ENCODE measurements around the gene GREB1. TPM values are rescaled to one million over a fixed set of nuclear protein-coding genes. Genes with fewer than 3 reads are reported as not detected.

GREB1 gene
- total and polyA plus RNA-seq, 4 donors: 12.8 to 36.6 (median 19.3) TPM

GRCh38 chr2:11616851-11617415 is 83.1 kb downstream of the GREB1 start:
- WGBS (ENCODE audit: insufficient coverage): 88% methylated on average over 18 of the region's 19 CpGs
- Histone ChIP-seq H3K4me1 (ENCODE audit: control insufficient read depth, insufficient read depth, low read length) (peaks cover 11% of the 10 kb centered on the region), H3K27me3 (ENCODE audit: control insufficient read depth, insufficient read depth, low read length) (no peaks in the 10 kb centered on the region), H3K27ac (ENCODE audit: low read depth, low read length) (no peak overlapping the region), H3K4me3 (ENCODE audit: low read depth, low read length) (no peak overlapping the region), H3K36me3 (ENCODE audit: control insufficient read depth, insufficient read depth, low read length) (peaks cover 42% of the 10 kb centered on the region), H3K9me3 (ENCODE audit: control insufficient read depth, insufficient read depth, low read length) (no peaks in the 10 kb centered on the region)
- no peak for DNase-seq (ENCODE audit: low read depth in 4 of 6, low spot score in 6 of 6)

DNA sequence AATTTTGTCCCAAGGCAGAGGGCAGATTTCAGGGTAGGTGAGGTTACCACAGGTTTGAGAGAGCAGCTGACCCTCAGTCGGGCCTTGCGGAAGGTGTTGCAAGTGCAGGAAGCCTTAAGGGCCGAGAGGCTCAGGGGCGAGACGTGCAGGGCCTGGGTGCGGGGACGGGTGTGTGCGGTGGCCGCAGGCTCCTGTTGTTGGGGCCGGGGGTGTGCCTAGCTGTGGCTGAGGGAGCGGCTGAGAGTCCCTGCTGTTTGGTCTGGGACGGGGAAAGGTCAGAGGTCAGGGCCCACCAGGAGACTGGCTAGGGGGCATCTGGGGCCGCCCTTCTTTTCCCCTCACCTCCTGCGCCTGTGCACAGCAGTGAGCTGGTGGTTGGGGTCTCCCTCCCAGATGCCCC is 83.7 kb downstream of the GREB1 start:
- 90% methylated on average over 13 of the region's 14 CpGs for WGBS (ENCODE audit: insufficient coverage)
- H3K27ac ChIP-seq (ENCODE audit: low read depth, low read length): no peak overlapping the region
- H3K4me1 ChIP-seq (ENCODE audit: control insufficient read depth, insufficient read depth, low read length): peaks cover 14% of the 10 kb centered on the region
- peaks cover 40% of the 10 kb centered on the region for H3K36me3 ChIP-seq (ENCODE audit: control insufficient read depth, insufficient read depth, low read length)
- H3K27me3 ChIP-seq (ENCODE audit: control insufficient read depth, insufficient read depth, low read length): no peaks in the 10 kb centered on the region
- H3K4me3 ChIP-seq (ENCODE audit: low read depth, low read length): no peak overlapping the region
- no peak for DNase-seq (ENCODE audit: low read depth in 4 of 6, low spot score in 6 of 6)
- no peaks in the 10 kb centered on the region for H3K9me3 ChIP-seq (ENCODE audit: control insufficient read depth, insufficient read depth, low read length)

GRCh38 chr2:11617984-11618707 is 84.3 kb downstream of the GREB1 start:
- 96% methylated on average over 33 of the region's 33 CpGs for WGBS (ENCODE audit: insufficient coverage)

GRCh38 chr2:11618708-11619062 is 84.8 kb downstream of the GREB1 start:
- no peak for DNase-seq (ENCODE audit: low read depth in 4 of 6, low spot score in 6 of 6)
- Histone ChIP-seq H3K4me1 (ENCODE audit: control insufficient read depth, insufficient read depth, low read length) (peaks cover 14% of the 10 kb centered on the region), H3K36me3 (ENCODE audit: control insufficient read depth, insufficient read depth, low read length) (peaks cover 35% of the 10 kb centered on the region), H3K27me3 (ENCODE audit: control insufficient read depth, insufficient read depth, low read length) (no peaks in the 10 kb centered on the region), H3K4me3 (ENCODE audit: low read depth, low read length) (no peak overlapping the region), H3K9me3 (ENCODE audit: control insufficient read depth, insufficient read depth, low read length) (no peaks in the 10 kb centered on the region), H3K27ac (ENCODE audit: low read depth, low read length) (no peak overlapping the region)
- WGBS (ENCODE audit: insufficient coverage): 97% methylated on average over 19 of the region's 20 CpGs

More at GRCh38 chr2:11617984-11618707, 84.3 kb downstream of the GREB1 start:
- DNase-seq (ENCODE audit: low read depth in 4 of 6, low spot score in 6 of 6): no peak
- peaks cover 14% of the 10 kb centered on the region for H3K4me1 ChIP-seq (ENCODE audit: control insufficient read depth, insufficient read depth, low read length)
- H3K27ac ChIP-seq (ENCODE audit: low read depth, low read length): no peak overlapping the region
- H3K27me3 ChIP-seq (ENCODE audit: control insufficient read depth, insufficient read depth, low read length): no peaks in the 10 kb centered on the region
- H3K4me3 ChIP-seq (ENCODE audit: low read depth, low read length): no peak overlapping the region
- peaks cover 35% of the 10 kb centered on the region for H3K36me3 ChIP-seq (ENCODE audit: control insufficient read depth, insufficient read depth, low read length)
- H3K9me3 ChIP-seq (ENCODE audit: control insufficient read depth, insufficient read depth, low read length): no peaks in the 10 kb centered on the region

DNA sequence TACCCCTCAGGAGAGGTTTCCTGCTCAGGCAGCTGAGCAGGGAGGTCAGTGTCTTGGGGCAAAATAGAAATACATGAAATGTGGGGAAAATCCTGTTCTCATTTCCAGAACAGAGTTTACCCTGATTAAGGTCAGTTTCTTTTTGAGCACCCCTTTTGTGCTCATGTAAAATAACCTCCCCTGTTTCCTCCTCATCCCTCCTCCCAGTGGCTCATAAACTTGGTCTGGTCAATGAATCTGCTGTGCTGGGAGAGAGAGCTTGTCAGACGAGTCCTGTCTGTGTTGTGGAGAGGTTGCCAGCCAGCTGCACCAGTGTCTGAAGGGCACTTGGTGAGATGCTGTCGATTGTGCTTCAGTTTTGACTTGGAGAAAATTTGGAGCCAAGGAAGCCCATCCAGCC is 87.6 kb downstream of the GREB1 start:
- no peaks in the 10 kb centered on the region for H3K9me3 ChIP-seq (ENCODE audit: control insufficient read depth, insufficient read depth, low read length)
- H3K27me3 ChIP-seq (ENCODE audit: control insufficient read depth, insufficient read depth, low read length): no peaks in the 10 kb centered on the region
- peaks cover 14% of the 10 kb centered on the region for H3K4me1 ChIP-seq (ENCODE audit: control insufficient read depth, insufficient read depth, low read length)
- no peak overlapping the region for H3K27ac ChIP-seq (ENCODE audit: low read depth, low read length)
- WGBS (ENCODE audit: insufficient coverage): 57% methylated on average over 2 of the region's 2 CpGs
- H3K4me3 ChIP-seq (ENCODE audit: low read depth, low read length): no peak overlapping the region
- DNase-seq (ENCODE audit: low read depth in 4 of 6, low spot score in 6 of 6): peak; percentile 1 to 63 (median 26)
- H3K36me3 ChIP-seq (ENCODE audit: control insufficient read depth, insufficient read depth, low read length): peaks cover 24% of the 10 kb centered on the region

- H3K27me3 ChIP-seq (ENCODE audit: control insufficient read depth, insufficient read depth, low read length): no peaks in the 10 kb centered on the region
- no peaks in the 10 kb centered on the region for H3K9me3 ChIP-seq (ENCODE audit: control insufficient read depth, insufficient read depth, low read length)
- H3K4me3 ChIP-seq (ENCODE audit: low read depth, low read length): no peak overlapping the region
- H3K36me3 ChIP-seq (ENCODE audit: control insufficient read depth, insufficient read depth, low read length): peaks cover 20% of the 10 kb centered on the region
- no CpG with 5 or more reads among the region's 1 CpG for WGBS (ENCODE audit: insufficient coverage)
- peaks cover 14% of the 10 kb centered on the region for H3K4me1 ChIP-seq (ENCODE audit: control insufficient read depth, insufficient read depth, low read length)
- no peak overlapping the region for H3K27ac ChIP-seq (ENCODE audit: low read depth, low read length)
- DNase-seq (ENCODE audit: low read depth in 4 of 6, low spot score in 6 of 6): no peak
Observed at GRCh38 chr2:11622611-11623010, 88.8 kb downstream of the GREB1 start.

- 96% methylated on average over 8 of the region's 10 CpGs for WGBS (ENCODE audit: insufficient coverage)
Observed at GRCh38 chr2:11624893-11625292, 91.0 kb downstream of the GREB1 start.

DNA sequence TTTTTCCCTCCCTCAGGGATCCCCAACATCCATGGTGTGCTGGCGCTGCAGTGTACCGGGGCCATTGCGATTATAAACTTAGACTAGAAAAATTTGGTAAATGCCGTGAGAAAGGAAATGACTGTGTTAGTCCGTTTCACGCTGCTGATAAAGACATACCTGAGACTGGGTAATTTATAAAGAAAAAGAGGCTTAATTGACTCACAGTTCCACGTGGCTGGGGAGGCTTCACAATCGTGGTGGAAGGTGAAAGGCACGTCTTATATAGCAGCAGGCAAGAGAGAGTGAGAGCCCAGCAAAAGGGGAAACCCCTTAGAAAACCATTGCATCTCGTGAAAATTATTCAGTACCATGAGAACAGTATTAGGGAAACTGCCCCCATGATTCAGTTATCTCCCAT is 91.8 kb downstream of the GREB1 start:
- Histone ChIP-seq H3K27ac (ENCODE audit: low read depth, low read length) (no peak overlapping the region), H3K36me3 (ENCODE audit: control insufficient read depth, insufficient read depth, low read length) (peaks cover 26% of the 10 kb centered on the region), H3K4me3 (ENCODE audit: low read depth, low read length) (no peak overlapping the region), H3K27me3 (ENCODE audit: control insufficient read depth, insufficient read depth, low read length) (no peaks in the 10 kb centered on the region), H3K4me1 (ENCODE audit: control insufficient read depth, insufficient read depth, low read length) (peaks cover 12% of the 10 kb centered on the region), H3K9me3 (ENCODE audit: control insufficient read depth, insufficient read depth, low read length) (no peaks in the 10 kb centered on the region)
- DNase-seq (ENCODE audit: low read depth in 4 of 6, low spot score in 6 of 6): no peak
- WGBS (ENCODE audit: insufficient coverage): 96% methylated on average over 5 of the region's 10 CpGs

More at GRCh38 chr2:11624893-11625292, 91.0 kb downstream of the GREB1 start:
- DNase-seq (ENCODE audit: low read depth in 4 of 6, low spot score in 6 of 6): no peak
- Histone ChIP-seq H3K27ac (ENCODE audit: low read depth, low read length) (no peak overlapping the region), H3K36me3 (ENCODE audit: control insufficient read depth, insufficient read depth, low read length) (peaks cover 23% of the 10 kb centered on the region), H3K4me1 (ENCODE audit: control insufficient read depth, insufficient read depth, low read length) (peaks cover 14% of the 10 kb centered on the region), H3K4me3 (ENCODE audit: low read depth, low read length) (no peak overlapping the region), H3K9me3 (ENCODE audit: control insufficient read depth, insufficient read depth, low read length) (no peaks in the 10 kb centered on the region), H3K27me3 (ENCODE audit: control insufficient read depth, insufficient read depth, low read length) (no peaks in the 10 kb centered on the region)

GRCh38 chr2:11628675-11629074 is 94.8 kb downstream of the GREB1 start:
- WGBS (ENCODE audit: insufficient coverage): 89% methylated on average over 7 of the region's 9 CpGs
- H3K36me3 ChIP-seq (ENCODE audit: control insufficient read depth, insufficient read depth, low read length): peaks cover 39% of the 10 kb centered on the region

GRCh38 chr2:11629215-11629614 is 95.4 kb downstream of the GREB1 start:
- H3K4me3 ChIP-seq (ENCODE audit: low read depth, low read length): no peak overlapping the region
- peaks cover 3% of the 10 kb centered on the region for H3K9me3 ChIP-seq (ENCODE audit: control insufficient read depth, insufficient read depth, low read length)
- no peak for DNase-seq (ENCODE audit: low read depth in 4 of 6, low spot score in 6 of 6)
- no peaks in the 10 kb centered on the region for H3K4me1 ChIP-seq (ENCODE audit: control insufficient read depth, insufficient read depth, low read length)
- no peak overlapping the region for H3K27ac ChIP-seq (ENCODE audit: low read depth, low read length)
- 91% methylated on average over 11 of the region's 11 CpGs for WGBS (ENCODE audit: insufficient coverage)
- H3K36me3 ChIP-seq (ENCODE audit: control insufficient read depth, insufficient read depth, low read length): peaks cover 44% of the 10 kb centered on the region
- H3K27me3 ChIP-seq (ENCODE audit: control insufficient read depth, insufficient read depth, low read length): no peaks in the 10 kb centered on the region

More at GRCh38 chr2:11628675-11629074, 94.8 kb downstream of the GREB1 start:
- DNase-seq (ENCODE audit: low read depth in 4 of 6, low spot score in 6 of 6): no peak
- H3K9me3 ChIP-seq (ENCODE audit: control insufficient read depth, insufficient read depth, low read length): peaks cover 3% of the 10 kb centered on the region
- H3K27ac ChIP-seq (ENCODE audit: low read depth, low read length): no peak overlapping the region
- H3K27me3 ChIP-seq (ENCODE audit: control insufficient read depth, insufficient read depth, low read length): no peaks in the 10 kb centered on the region
- H3K4me1 ChIP-seq (ENCODE audit: control insufficient read depth, insufficient read depth, low read length): no peaks in the 10 kb centered on the region
- H3K4me3 ChIP-seq (ENCODE audit: low read depth, low read length): no peak overlapping the region

Measured in spinal cord (tissue), 10 donors.